GM18498 (cell line): ENCODE measurements around the gene RP2.
A peak's percentile ranks its signal among the peaks of the same experiment; 100 is the strongest.

ENCODE experiments used
- ATAC-seq: cut with Tn5 transposase; IDR thresholded peaks from one replicate; pipeline ENCODE4 v1.9.1; 2021; ENCODE audit warnings: mild to moderate bottlenecking, moderate library complexity; ENCODE audit not compliant: unreplicated experiment

RP2 gene

DNA sequence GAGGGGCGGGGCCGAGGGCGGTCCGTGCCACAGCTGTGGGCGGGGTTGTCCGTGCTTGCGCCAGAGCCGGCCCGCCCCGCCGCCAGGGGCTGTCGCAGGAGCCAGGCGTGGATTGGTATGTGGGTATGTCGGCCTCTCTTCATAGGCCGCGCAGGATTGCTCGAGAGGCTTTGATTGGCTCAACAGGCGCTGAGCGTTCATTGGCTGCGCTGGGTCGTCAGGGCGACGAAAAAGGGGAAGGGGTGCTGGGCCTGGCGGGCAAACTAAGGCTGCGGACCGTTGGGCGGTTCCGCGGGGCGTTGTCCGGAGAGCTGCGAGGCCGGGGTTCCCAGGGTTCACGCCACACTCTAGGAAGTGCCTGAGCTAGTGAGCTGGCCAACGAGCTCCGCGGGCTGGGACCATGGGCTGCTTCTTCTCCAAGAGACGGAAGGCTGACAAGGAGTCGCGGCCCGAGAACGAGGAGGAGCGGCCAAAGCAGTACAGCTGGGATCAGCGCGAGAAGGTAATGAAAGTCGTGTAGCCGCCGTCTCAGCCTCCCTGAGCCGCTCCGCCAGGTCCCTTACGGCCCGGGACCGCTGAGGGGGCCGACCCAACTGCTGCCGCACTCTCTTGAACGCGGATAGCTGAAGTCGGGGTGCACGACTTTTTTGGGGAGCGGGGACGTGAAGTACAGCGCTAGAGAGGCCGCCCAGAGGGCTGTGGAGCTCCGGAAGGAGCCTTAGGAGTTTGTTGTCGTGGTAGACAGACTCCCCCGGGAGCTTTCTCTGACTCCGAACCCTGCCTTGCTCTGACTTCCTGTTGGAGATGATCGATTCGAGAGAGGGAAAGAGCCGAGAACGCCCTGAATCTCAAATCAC, at the start of gene RP2:
Gene RP2, plus strand, starts transcription at position 343 of the 857 bp plus-strand sequence. Its CDS starts 58 bp downstream, at position 401.
- peak; percentile 96 for ATAC-seq

DNA sequence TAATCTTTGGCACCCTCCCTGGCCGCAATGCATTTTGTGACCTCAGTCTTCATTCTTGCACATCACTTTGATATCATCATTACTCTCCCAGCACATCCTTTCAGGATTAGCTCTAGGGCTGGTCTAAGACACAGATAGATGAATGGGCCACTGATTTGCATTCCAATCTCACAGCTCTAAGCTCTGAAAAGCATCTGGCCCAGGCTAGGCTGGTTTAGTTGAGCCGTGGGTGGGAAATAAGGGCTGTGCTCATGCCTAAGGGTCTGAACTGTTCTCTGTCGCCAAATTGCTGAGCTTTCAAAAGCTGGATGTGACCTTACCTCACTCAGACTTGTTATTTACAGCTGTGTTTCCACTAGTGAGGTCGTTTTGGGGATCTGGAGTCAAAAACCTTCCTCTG, 47.9 kb upstream of the RP2 start:
- ATAC-seq, result no peak

DNA sequence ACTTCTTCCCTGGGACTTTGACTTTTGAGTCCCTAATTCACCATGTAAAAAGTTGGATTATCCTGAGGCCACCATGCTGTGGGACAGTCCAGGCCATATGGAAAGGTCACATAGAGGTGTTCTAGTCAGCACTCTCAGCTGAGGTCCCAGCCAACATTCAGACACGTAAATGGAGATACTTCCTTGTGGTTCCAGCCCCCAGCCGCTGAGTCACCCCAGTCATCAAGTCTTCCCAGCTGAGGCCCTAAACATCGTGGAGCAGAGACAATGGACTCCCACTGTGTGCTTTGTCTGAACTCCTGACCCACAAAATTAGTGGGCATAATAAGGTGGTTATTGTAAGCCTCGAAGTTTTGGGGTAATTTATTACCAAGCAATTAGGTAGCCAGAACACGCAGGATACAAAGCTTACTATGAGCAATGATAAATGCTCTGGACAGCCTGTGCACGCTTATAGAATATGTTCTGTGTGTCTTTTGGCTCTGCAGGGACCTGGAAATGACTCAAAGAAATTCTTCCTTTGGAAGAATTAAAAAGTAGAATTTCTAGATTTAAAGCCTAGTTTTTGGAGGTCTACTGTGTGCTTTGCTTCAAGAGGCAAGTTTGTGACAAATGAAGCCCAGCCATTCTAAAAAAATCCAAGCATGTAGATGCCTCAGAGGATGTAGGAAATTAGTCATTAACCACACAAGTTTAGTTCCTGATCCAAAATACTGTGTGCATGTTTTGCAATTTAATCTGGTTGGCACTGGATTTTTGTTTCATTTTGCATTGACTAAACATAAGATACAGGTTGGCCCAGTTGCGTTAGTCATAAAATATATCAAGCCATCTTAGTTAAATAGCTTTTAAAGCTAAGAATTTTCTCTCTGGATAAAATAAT, 44.7 kb upstream of the RP2 start:
- no peak for ATAC-seq

DNA sequence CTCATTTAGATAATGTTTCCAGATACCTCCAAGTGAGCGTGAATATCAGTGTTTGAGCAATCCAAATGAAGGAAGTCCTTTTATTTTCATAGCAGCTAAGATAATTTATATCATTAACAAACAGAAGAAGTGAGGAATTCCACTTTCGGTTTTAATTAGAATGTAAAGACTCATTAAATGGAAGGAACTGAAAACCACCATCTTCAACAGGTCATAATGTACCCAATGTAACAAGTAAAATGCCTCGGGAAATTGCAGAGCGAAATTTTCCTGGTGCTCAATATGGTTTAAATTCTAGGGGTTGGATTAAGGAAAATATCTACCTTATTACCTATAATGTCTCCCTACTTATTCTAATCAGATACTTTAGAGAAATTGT, 44.0 kb upstream of the RP2 start:
- no peak for ATAC-seq

DNA sequence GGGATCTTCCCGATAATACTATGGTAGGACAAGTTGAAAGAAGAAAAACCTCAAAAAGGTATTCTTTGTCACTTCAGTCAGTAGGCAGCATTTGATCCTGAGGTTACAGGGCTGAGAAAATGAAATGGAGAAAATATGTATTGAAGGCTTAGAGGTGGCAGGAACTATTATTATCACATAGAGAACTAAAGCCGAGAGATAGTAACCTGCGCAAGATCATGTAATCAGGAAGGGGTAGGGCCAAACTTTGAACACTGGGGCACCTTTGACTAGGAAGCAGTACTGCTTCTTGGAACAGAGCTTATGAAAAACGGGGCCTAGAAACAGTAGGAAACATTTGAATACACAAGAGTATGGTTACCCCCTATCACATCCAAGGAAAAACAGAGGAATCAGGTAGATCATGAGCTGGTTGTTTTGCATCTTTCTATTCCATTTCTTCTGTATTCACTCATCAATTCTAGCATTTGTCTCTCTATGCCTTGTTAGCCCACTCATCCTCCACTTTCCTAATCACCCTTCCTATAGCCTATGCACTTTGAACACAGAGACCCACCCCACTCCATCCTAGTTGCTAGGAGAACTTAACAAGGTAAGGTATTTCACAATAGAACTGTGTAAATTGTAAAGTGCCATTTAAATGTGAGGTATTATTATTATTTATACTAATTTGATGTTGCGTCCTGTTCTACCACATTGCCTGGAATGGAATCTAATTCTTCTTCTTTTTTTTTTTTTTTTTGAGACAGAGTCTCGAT, 43.3 kb upstream of the RP2 start:
- ATAC-seq, result no peak

DNA sequence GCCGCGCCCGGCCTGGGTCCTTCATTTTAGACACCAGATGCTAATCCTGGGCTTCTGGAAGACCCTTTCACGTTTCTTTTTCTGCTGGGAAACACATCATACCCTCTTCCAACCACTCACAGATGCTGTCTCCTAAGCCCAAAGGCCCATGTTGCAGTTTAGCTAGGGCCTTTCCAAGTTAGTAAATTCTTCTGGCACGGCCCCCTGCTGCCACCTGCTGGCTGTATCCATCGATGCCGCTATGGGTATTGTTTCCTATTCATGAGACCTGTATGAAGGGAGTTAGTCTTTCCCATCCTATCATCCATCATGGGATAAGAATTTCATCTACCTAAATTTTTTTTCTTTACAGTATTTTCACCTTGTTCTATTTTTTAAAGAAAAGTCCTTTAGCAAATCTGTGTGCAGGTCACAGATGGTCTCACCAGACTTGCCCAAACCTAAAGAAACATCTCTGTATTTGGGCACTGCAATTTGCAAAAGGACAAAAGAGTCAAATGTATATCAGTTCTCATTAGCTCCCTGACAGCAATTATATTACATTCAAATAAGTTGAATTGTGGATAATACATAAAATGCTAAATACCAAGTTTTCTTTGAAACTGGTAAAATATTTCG, 40.2 kb upstream of the RP2 start:
- no peak for ATAC-seq

DNA sequence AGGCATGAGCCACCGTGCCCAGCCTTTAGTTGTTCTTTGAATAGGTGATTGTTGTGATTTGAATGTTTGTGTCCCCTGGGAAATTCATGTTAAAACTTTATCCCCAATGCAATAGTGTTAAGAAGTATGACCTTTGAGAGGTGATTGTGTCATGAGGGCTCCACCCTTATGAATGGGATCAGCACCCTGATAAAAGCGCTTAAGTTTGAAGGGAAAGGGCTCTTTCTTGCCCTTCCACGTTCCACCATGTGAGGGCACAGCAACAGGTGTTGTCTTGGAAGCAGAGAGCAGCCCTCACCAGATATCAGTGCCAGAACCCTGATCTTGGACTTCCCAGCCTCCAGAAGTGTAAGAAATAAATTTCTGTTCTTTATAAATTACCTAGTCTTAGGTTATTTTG, 33.7 kb upstream of the RP2 start:
- no peak for ATAC-seq

DNA sequence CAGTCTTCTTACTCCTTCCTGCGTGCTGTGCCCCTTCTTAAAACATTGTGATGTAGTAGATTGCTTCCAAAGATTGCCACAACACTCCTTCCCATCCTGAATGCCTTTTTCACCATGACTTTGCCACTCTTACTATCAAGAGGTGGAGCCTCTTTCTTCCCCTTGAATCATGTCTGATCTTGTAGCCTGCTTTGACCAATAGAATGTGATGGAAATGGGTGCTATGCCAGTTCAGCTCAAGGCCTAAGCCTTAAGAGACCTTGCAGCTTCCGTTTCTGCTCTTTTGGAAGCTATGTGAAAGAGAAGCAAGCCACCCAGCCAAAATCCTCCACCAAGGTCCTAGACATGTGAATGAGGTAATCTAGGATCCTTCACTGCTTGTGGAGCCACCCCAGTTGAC, 31.6 kb upstream of the RP2 start:
- ATAC-seq, result no peak

- ATAC-seq, result no peak
These were observed 25.7 kb upstream of the RP2 start for GRCh38 chrX:46811121-46811520.

DNA sequence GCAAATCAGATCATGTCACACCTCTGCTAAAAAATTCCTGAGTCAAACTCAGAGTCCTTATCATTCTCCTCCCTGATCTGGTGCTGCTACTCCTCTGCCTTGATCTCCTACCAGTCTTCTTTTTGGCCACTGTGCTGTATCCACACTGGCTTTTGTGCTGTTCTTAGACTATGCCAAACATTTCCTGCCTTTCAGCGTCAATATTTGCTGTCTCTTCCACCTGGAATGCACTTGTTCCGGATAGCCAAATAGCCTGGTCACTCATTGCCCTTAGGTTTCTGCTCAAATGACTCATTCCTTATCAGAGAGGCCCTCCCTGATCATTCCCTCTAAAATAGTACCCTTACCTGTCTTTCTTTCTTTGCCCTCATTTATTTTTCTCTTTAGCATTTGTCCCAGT, 24.4 kb upstream of the RP2 start:
- no peak for ATAC-seq

DNA sequence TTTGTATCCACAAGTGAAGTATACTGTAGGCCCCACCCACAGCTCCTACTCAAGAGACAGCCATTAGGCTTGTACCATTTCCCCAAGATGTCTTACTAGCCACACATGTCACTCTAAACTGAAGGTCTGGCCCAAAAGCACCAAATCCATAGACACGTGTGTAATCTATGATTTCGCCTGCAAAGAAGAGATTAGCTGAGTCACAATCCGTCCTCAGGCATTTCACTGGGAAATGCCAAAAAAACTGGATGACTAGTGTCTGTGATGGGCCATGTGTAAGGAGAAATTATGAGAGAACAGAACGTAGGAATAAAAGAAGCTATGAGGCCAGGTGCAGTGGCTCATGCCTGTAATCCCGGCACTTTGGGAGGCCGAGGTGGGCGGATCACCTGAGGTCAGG, 21.9 kb upstream of the RP2 start:
- ATAC-seq, result no peak

GRCh38 chrX:46819136-46819535, 17.7 kb upstream of the RP2 start:
- ATAC-seq, result no peak

DNA sequence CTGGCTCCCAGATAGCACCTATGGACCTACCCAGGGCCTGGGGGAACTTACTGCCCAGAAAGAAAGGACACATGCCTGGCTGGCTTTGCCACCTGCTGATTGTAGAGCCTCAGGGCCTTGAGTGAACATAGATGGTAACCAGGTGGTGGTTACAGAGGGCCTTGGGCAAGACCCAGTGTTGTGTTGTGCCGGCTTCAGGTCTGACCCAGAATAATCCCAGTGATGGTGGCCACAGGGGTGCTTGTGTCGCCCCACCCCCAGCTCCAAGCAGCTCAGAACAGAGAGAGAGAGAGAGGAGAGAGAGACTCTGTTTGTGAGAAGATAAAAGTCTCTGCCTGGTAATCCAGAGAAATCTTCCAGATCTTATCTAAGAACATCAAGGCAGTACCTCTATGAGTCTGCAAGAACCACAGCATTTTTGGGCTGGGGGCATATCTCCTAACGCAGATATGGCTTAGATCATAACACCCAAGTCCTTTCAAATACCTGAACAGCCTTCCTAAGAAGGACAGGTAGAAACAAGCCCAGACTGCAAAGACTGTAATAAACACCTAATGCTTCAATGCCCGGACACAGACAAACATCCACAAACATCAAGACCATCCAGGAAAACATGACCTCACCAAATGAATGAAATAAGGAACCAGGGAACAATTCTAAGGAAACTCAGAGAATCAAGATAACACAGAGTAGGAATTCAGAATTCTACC, 16.3 kb upstream of the RP2 start:
- no peak for ATAC-seq

GRCh38 chrX:46823481-46823880, 13.4 kb upstream of the RP2 start:
- ATAC-seq, result no peak

- no peak for ATAC-seq
These were observed 5.0 kb upstream of the RP2 start for GRCh38 chrX:46831765-46832327.

- no peak for ATAC-seq
These were observed 979 bp downstream of the RP2 start for GRCh38 chrX:46837558-46838485.

GRCh38 chrX:46838486-46838870, 1.6 kb downstream of the RP2 start:
- no peak for ATAC-seq

- no peak for ATAC-seq
These were observed 2.2 kb downstream of the RP2 start for GRCh38 chrX:46838974-46839480.

GRCh38 chrX:46840946-46841345, 4.1 kb downstream of the RP2 start:
- no peak for ATAC-seq
